ENCODE measurements around the gene THADA.

THADA gene

GRCh38 chr2:43438858-43439655 lies 156.8 kb downstream of the THADA start:
- peak; percentile 43 for DNase-seq

DNA sequence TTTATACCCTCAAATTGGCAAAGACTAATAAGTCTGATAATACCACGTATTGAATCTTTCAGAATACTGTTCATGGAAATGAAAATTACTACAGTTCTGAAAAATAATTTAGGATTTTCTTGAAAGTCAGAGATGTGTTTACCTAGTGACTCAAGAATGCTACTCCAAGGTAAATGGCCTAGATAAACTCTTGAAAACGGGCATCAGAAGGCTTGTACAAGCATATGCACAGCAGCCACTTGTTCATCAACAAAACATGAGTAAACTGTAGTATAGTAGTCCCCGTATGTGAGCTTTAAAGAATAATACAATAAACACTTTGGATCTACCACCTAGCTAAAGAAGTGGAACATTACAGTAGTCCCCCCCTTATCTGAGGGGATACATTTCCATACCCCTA lies 157.5 kb downstream of the THADA start:
- no peak for DNase-seq

DNA sequence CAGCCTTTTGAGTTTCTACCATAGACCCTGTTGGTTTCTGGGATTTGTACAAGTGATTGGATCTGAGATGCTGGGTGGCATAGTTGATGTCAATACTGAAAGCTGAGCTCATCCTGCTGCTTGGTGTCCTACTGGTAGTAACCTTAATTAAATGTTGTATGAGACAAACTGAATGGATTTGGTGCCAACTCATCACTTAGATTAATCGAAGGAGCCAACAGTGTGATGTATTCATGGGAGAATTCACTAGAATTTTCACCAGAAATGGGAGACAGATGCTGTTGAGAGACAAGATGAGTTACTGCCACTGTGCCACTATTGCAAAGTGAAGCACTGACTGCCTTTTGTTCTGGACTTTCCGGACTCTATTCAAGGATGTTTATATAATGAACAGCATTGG lies 158.5 kb downstream of the THADA start:
- DNase-seq = no peak

GRCh38 chr2:43436431-43436830 lies 159.4 kb downstream of the THADA start:
- no peak for DNase-seq

GRCh38 chr2:43435746-43436145 lies 160.1 kb downstream of the THADA start:
- no peak for DNase-seq

GRCh38 chr2:43430489-43430888 lies 165.3 kb downstream of the THADA start:
- no peak for DNase-seq

DNA sequence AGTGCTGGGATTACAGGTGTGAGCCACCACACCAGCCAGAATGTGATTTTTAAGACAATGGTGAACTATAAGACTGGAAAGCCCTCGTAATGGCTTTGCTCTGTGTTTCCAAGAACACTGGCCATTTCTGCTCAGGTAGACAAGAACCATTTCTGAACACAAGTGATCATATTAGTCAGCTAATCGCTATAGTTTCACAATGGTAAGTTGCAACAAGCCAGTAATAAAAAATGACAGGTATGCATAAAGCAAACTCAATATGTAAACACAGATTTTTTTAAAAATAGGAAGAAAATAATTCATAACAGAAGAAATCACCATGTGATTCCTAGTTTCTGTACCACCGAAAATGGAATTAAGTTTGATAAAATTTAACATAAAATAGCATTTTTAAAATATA lies 166.5 kb downstream of the THADA start:
- DNase-seq = no peak

DNA sequence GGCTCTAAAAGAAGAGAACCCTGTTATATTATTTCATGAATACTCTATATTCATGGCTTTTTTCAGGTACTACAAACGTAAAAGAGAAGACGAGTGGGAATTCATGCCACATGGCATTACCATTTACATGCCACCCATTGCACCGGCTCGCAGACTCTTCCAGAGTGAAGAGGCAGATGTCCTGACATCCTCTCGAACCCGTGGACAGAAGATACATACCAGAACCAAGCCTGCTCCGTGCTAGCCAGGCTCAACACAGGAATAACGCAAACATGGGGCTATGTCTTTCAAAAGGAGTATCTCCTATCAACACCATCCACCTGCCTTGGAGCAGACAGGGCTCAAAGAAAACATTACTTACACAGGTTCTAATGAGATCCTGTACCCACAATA lies 168.8 kb downstream of the THADA start:
- no peak for DNase-seq

DNA sequence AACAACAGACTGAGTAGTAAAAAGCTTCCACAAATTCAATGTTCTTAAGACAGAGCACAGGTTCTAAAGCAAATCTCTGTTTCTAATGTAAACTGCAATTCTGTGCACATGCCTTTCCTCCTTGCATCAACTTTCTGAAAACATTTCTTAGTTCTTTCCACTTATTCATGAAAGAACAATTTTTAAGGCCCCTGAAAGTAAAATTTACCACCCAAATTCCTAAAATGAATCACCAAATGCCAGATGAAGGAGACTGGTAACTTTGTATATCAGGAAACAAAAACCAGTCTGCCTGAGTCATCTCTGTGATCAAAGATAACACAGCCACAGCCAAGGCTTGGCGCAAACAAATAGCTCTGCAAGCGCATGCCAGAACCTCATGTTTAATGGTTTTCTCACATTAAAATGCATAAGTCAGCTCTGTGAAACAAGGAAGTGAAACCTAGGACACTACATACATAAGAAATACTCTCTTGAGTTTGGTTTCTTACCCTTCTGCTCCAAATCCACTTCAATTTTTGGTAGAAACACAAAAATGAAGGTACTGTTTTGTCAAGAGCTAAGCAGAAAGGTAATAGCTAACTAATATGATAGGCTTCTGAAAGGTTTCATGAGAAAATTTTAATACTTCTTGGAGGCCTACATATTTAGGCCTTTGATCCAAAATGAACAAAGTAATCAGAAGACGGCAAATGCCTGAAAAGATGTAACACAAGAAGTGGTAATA lies 169.4 kb downstream of the THADA start:
- DNase-seq = peak; percentile 99

- no peak for DNase-seq
These were observed 170.2 kb downstream of the THADA start for GRCh38 chr2:43425659-43426058.

DNA sequence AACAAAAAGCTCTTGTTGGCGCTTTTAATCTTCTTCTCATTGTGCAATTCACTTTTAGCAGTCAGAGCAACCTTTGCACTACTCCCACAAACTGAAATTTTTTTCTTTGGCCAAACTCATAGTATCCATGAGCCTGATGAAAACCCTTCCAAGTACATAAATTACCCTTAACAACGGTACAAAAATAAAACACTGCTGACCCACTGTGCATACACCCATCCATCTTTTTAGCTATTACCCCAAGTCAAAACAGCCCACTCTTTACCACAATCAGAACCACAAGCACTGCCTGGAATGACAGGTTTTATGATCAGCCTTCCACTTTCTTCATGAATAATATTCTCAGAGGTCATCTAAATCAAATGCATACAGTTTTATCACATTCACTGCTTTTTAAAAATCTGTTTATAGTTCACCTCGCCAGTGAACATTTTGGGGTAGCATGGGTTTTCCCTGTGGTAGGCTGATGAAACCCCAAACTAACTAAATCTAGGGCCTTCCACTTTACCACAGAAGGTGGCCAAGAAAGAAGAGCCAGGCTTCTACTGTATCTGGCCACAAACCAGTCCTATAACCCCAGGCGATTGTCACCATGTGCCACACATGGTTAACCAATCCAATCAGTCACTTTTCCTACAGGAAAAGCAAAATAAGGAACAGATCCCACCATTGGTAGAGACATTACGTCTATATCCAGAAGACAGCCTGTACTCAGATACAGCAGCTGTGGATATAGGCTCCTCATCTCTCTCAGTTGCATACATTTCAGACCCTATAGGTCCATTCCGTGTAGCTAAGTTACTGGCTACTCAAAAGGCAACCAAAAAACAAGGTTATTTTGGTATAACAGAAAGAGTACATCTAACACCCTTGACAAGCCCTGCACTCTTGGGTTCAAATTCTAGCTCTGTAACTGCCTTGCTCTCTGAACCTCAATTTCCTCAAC lies 171.3 kb downstream of the THADA start:
- peak; percentile 92 for DNase-seq

DNA sequence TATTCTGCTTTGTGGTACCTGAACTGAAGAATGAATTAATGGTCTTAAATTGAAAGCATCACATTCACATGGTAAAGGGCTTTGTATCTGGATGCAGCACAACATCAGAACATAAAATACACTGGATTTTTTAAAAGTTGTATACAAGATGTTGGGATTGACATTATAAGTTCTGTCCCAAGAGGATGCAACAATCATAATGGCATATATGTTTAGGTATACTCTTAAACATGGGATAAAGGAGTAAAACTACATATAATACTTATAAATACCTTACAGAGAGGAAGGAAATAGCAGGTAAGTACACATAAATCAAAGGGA lies 171.9 kb downstream of the THADA start:
- DNase-seq = no peak

DNA sequence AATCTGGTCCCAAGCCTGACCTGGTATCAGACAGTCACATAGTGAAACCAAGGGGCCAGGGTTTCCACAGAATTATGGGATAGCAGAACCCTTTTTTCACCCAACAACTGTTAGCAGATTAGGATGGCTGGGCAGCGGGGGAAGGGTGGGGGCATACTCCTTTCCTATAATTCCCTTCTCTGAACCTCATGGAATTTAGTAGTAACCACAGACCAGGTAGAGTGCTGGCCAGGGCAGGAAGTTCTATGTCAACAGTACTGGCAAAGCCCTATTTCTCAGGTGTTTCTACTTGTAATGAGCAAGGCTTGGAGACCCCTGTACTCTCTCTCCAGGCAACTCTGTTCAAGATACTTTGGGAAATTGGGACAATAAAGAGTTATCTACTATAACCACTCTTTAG lies 174.6 kb downstream of the THADA start:
- DNase-seq = no peak

DNA sequence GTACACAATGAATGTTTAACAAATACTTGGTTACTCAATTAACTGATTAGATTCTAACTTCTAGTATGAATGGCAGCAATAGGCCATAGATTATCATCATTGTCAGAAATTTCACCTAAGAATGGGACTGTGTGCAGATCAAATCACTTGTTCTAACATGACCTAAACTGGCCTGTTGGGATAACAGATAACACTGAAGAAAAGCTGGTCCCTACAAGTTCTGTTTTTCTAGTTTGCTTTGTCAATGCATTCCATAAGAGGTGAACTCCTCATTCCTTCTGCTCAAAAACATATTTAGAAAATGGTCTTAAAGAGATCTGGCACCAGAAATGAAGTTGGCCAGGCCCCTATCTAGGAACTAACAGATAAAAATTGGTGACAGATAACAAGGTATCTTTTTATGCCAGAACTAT lies 175.4 kb downstream of the THADA start:
- DNase-seq = no peak

DNA sequence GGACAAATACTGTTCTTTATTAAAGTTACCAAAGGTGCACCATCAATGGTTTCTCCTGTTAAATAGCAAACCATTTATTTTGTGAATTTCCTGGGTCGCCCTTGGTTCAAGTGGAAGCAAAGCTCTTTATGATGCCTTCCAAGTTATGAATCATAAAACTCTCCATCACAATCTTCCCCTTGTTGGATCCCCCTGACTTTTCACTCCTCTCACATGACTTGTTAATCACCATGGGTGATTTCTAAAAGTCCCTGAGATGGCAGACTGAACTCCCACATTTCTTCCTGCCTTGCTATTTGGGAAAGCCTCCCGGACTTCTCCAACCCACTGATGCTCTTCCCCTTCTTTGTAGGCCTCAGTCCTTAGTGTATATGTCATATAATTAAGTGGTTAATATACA lies 176.0 kb downstream of the THADA start:
- DNase-seq = no peak

DNA sequence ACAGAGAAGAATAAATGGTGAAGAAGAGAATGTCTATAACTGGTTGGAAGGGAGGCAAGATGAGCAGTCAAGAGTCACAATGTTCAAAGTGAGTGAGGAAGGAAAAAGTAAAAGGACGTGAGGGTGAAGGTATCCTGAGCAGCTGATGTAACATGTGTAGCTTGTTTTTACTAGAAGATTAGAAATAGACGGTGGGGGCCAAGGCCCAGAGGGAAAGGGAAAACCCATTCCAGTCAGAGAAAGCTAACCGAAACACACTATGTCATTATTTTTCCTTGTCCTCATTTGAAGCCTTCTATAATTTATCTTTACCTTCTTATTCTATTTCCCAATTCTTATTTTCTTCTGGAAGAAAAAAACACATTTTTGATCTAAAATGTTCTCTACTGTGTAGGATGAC lies 176.6 kb downstream of the THADA start:
- no peak for DNase-seq

DNA sequence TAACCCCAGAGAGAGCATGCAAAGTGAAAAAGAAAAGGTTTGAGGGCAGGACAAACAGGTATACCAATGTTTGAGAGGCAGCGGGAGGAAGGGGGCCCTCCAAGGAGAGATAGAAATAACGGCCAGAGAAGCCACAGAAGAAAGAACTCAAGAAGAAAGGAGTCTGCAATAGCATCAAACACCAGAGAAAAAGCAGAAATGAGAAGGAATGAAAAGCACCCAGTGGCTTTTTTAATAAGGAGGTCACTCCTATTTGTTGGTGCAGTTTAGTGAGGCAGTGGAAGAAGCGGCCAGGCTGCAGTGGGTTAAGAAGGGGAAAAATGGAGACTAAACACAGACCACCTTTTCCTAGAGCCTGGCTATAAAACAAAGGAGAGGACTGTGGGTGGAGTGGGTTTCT lies 177.2 kb downstream of the THADA start:
- DNase-seq = no peak

DNA sequence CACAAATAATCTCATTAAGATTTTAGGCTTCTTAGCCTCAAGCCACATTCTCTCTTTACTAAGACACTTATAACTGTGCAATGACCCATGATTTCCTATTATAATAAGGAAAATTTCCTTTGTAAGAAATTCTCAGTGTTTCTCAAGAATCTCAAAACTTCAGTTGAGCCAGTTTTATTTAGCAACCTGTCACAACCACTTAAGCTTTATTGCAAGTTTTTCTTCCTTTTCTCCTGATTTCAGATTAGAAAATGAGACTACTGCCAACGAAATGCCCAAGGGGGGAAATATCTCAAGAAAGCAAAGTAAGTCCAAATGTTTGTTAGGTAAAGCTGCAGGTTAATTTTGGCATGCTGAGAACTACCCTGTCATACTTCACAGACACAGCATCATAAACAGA lies 178.5 kb downstream of the THADA start:
- no peak for DNase-seq

DNA sequence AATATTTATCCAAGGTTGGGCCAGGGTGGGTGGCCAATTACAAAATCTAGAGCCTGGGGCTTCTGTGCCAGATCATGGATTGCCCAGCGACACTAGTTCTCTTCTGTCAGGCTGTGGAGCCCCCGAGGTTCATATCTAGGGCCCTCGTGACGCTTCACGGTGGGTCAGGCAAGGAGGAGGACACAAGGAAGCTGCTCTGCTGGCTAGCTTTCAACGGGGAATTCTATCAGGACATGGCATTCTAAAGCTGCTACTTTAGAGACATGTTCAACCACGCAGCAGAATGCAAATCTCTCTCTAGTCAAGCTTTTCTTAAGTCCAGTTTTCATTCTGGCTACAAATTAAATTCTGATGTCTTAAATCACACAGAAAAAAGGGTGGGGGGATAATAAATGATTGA lies 180.2 kb downstream of the THADA start:
- DNase-seq = no peak

- DNase-seq = no peak
These were observed 181.2 kb downstream of the THADA start for GRCh38 chr2:43414586-43415135.

DNA sequence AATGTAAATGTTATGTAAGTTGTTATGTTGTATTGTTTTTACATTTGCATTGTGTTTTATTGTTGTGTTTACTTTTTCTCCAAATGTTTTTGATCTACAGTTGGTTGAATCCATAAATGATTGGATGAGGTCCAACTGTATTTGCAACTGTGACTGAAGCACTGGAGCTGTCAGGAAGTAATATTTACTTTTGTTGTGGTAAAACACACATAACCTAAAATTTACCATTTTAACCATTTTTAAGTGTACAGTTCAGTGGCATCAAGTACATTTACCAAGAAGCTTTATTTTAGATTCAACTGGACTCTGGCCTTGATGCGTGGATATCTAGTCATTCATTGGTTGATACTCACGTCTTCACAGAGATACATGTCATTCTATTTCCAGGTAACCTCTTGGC lies 181.8 kb downstream of the THADA start:
- no peak for DNase-seq

GRCh38 chr2:43412114-43412753 lies 183.6 kb downstream of the THADA start:
- DNase-seq = peak; percentile 27
